HG03442 (cell line): ENCODE results near the gene HOXA13.

Experiments
- ATAC-seq: cut with Tn5 transposase; IDR thresholded peaks from one replicate; pipeline ENCODE4 v1.9.1; 2021; ENCODE audit warnings: mild to moderate bottlenecking, moderate library complexity; ENCODE audit not compliant: unreplicated experiment

HOXA13 gene

DNA sequence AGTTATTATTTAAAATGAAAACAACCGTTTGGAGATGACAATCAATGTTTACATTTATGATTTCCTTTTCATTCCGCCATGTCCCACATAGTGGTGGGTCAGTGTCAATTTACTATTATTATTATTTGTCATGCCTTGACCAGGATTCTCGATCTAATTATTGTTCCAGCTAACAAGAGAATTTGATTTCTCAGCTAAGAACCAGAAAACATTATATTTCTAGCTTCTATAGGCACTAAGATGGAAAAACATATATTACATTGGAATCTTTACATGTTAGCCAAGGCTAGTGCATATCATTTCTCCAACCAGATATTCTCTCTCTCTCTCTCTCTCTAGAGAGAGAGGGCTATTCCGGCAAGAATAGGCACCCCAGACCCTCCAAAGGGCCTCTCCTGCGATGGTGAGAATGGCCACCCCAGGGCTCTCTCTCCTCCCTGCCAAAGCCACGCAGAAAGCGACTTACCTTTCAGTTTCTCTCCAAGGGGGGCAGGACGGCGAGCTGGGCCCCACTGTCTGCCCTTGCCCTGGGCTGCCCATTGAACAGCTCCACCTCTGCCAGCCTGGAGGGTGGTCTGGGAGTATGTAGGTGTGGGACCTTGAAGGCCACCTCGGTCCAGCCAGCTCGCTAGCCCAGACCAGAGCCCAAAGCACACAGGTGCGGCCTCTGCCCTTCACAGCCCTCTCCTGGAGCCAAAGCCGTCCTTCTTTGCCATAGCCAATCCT lies 49.9 kb downstream of the HOXA13 start:
- ATAC-seq, result no peak

DNA sequence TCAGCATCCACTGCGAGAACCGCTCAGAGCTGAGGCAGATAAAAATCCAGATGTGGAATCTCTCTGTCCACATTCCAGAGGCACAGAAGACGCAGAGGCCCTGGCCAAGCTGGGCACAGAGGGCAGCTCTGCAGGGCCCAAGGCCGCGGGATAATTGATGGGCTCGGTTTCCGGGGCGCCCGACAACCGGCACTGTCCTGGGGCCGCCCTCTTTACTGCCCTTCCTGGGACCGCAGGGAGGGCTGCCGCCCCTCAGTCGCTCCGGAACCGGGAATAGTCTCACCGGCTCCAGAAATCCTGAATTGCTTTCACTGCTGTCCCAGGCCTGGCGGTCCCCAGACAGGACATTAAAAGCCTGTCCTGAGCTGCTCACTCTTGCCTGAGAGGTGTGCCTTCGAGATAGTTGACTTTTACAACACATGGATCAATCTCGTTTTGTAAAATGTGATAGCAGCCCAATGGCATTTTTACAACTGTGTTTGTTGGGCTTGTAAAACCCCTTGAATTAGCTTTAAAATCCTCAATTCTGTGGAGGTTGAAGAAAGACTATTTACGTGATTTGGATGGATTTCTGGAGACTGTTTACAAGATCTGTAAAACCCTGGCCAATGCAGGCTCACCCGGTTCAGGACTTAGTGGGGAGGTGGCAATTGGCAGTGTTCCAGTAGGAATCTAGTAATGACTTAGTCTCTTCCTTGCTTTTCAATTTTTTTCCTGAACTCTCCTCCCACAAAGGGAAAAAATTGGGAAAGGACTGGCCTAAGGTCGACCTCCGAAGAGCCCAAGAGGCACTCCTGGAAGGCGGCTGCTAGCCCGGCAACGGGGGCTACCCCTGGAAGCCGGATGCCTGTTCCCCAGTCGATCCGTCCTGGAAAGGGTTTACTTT lies 50.9 kb downstream of the HOXA13 start:
- no peak for ATAC-seq

DNA sequence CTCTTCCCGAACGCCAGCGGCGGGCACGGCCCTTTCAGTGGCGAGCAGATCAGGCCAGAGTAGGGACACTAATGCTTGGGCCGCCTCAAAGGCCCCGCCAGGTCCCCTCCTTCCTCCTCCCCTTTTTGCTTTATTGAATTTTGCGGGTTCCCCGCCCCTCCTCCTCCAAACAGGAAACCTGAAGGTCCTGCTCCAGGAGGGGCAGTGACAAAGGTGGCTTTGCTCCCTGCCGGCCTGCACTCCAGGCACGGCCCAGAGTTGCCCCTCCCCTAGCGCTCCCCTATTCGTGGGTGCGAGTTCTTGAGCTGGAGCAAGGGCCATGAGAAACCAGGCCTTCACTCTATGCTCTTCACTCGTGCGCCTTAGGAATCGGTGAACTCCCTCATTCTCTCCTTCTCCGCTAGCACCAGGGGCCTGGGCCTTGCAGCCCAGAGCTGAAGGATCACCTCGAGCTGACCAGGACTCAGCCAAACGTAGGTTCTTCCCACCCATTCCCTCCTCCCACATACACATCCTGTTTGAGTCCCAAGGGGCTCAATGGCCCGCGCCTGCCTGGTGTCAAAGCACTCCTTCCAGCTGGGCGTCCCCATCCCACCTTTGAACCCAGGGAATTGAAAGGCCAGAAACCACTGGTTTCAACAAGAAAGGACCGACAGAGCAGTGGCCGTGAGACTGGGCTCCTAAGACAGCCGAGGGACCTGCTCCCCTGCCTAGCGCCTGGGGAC lies 51.7 kb downstream of the HOXA13 start:
- no peak for ATAC-seq

DNA sequence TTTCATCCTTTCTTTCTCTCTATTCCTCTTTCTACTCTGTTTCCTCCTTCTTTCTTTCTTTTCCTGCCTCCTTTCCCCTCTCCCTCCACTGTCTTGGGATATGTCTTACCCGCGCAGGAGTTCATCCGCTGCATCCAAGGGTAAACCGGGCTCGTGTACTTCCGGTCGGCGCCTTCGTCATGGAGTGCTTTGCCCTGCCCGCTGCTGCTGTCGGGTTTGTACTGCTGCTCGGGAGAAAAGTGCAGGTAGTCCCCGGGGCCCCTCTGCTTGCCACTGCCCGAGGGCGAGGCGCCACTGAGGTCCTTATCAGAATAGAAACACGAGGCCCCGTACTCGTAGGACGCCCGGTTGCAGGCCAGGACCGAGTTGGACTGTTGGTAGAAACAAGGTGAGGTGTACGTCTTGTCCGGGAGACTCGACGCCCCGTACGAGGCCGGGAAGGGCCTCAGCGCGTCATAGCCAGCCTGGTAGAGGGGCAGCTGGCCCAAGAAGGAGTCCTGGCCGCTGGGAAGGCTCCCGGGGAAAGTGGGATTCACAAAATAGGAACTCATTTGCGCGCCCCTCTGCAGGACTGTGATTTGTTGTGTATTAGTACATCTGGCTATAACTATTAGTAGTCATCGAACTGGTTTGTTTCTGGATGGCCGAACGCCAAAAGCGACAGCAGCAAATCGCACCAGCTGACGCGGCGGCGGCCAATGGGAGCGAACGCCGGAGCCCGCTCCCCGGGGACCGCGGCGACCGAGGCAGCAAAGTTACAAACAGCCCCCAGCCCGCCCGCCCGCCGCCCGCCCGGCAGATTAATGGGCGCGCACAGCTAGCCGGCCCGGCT lies 52.5 kb downstream of the HOXA13 start, which contains the start of gene HOXA6:
TSS of gene HOXA6 (minus strand) at position 576 of the 832 bp plus-strand sequence. CDS start at position 551, 25 bp downstream.
- no peak for ATAC-seq

DNA sequence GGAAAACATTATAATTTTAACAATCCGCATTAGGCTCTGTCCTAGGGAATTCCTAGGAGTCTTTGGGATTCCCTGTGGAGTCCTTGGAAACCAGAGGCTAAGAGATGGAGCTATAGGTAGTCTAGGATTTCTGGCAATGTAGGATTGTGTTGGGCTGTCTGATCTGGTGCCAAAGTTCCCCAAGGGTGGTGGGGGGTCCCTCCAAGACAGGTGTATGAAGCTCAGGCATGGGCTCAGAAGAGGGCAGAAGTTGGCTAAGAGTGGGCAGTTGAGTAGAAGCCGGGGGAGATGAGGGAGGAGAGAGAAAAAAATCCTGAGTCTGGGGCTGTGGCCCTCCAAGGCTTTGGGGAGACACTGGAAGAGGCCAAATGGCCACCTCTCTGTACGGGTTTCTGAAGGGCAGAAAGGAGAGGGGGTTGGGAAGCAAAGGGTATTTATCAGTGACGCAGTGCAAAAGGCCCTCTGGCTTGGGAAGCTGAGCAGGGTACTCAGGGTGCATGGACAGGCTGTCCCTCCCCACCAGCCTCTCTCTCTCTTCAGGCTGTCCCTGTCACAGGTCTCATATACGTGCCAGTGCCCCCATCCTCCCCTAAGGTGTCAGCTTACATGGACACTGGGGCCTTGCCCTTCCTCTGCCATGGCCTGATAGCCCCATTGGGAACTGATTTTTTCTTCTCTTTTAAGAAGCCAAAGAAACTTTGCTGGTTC lies 53.2 kb downstream of the HOXA13 start:
- ATAC-seq, result no peak

DNA sequence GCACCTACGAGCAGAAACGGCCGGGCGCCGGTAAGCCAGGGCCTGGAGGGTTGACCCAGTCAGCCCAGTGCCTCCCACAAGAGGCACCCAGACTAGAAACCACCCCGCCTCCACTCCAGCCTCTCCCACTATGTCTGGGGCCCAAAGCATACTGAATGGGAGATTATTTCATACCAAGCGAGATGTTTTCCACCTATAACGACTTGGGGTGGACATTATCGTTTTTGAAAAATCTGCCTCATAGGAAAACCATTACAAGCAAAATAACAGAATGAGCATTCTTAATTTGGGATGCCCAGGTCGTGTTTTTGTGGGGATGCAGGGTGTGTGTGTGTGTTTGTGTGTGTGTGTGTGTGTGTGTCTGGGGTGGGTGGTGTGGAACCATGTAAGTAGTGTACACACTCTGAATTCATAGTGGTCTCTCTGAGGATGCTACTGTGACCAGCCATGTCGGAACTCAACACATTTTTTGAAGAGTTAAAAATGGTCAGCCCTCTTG lies 53.9 kb downstream of the HOXA13 start:
- no peak for ATAC-seq

DNA sequence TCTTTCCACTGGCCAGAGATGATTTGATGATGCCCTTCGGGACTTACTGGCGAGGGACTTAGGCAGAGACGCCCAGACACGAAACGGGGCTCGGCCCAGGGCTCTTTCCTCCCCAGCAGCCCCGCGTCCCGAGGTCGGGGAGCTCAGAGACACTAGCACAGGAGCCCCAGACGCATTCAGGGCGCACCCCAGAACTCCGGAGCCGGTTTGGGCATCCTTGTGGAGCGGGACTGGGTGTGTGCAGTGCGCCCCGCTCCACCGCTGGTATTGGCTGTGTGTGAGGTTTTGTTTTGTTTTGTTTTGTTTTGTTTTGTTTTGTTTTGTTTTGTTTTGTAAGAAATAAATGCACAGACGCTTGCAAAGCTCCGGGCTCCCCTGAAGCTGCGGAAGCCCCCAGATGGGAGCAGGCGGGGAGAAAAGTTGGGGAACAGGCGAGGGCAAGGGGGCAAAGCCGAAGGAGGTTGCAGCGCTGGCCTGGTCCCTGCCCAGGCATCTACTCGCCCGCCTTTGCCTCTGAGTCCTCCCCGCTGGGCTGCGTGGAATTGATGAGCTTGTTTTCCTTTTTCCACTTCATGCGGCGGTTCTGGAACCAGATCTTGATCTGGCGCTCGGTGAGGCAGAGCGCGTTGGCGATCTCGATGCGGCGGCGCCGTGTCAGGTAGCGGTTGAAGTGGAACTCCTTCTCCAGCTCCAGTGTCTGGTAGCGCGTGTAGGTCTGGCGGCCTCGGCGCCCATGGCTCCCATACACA lies 54.6 kb downstream of the HOXA13 start:
- ATAC-seq, result no peak

DNA sequence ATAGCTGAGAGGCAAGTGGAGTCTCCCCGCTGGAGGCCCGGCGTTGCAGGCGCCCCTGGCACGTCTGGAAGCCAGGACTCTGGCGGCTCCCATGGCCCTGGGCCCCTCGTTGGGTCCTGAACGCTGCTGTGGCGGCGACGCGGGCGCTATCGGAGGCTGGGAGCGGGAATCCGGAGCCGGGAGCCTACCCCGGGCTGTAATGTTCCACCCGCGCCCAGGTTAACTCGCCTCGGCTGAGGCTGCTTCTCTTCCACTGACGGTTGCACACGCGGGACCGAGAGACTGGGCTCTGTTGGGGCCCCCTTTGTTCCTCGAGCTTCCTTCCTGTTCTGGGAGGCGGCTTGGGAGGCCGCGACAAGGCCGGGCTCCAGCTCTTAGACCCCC lies 55.1 kb downstream of the HOXA13 start:
- ATAC-seq, result no peak
